Measurements from ENCODE around the gene NPAS1. TPM values are rescaled to one million over a fixed set of nuclear protein-coding genes. Genes with fewer than 3 reads are reported as not detected.

Gene NPAS1
- total and polyA plus RNA-seq, 2 experiments from 2014 or later = 0.23 to 4.5 TPM

DNA sequence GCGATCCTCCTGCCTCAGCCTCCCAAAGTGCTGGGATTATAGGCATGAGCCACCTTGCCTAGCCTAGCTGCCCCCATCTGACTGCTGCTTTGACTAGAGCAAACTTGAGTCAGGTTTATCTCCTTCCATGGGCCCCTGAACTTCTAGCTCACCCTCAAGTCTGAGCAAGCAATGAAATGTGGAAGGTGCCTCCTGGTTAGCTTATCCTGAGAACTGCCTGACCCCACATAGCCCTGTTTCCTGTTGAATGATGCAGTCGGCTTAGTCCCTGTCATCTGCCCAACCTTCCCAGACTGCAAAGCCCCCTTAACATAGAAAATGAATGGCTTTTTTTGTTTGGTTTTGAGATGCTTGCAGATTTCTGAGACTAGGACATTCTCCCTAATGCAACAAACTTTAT, 37.7 kb downstream of the NPAS1 start:
- WGBS (ENCODE audit: low lambda C conversion rate, missing lambda C conversion rate) = 48% methylated on average over 2 of the region's 2 CpGs
- Histone ChIP-seq H3K79me2 (no peaks in the 10 kb centered on the region), H3K27ac (peak overlapping the region; percentile 78), H3K4me3 (no peak overlapping the region), H3K9me2 (replicated peaks; ENCODE audit: insufficient read depth) (no peaks in the 10 kb centered on the region), H2AFZ (no peak overlapping the region), H3K4me1 (ENCODE audit: insufficient read depth) (peaks cover 26% of the 10 kb centered on the region), H3K4me2 (peak overlapping the region; percentile 46), H4K20me1 (ENCODE audit: insufficient read depth, poor library complexity, severe bottlenecking) (no peaks in the 10 kb centered on the region), H3K36me3 (replicated peaks; ENCODE audit: insufficient read depth, low read depth) (no peaks in the 10 kb centered on the region), H3K27me3 (no peaks in the 10 kb centered on the region), H3K9me3 (ENCODE audit: low read depth) (no peaks in the 10 kb centered on the region)
- TF ChIP-seq EZH2phosphoT487 (IDR thresholded peaks at IDR 0.05; ENCODE audit: low read depth, severe bottlenecking, unreplicated experiment) (no peak), EZH2 (IDR thresholded peaks at IDR 0.05; ENCODE audit: borderline replicate concordance) (no peak)
- TF ChIP-seq, protein P1, sequence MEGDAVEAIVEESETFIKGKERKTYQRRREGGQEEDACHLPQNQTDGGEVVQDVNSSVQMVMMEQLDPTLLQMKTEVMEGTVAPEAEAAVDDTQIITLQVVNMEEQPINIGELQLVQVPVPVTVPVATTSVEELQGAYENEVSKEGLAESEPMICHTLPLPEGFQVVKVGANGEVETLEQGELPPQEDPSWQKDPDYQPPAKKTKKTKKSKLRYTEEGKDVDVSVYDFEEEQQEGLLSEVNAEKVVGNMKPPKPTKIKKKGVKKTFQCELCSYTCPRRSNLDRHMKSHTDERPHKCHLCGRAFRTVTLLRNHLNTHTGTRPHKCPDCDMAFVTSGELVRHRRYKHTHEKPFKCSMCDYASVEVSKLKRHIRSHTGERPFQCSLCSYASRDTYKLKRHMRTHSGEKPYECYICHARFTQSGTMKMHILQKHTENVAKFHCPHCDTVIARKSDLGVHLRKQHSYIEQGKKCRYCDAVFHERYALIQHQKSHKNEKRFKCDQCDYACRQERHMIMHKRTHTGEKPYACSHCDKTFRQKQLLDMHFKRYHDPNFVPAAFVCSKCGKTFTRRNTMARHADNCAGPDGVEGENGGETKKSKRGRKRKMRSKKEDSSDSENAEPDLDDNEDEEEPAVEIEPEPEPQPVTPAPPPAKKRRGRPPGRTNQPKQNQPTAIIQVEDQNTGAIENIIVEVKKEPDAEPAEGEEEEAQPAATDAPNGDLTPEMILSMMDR (IDR thresholded peaks at IDR 0.05; ENCODE audit: poor library complexity) = no peak
- peak; percentile 39 for DNase-seq (ENCODE audit: low spot score)

DNA sequence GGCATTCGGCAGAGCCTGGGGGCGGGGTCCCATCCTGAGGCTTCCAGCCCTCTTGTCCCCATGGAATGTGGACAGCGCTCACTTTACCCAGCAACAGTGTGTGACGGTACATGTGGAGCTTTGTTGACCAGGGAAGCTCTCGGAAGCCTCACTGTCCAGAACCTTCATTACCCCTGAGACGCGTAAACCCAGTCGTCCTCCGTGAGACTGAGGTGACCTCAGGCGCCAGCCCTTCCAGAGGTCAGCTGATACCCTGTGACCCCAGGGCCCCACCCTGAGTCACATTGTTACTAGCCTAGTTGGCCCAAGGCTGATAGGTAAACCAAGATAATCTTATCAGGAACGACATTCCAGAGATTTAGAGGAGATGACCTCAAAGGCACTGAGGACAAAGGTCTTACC, 39.0 kb downstream of the NPAS1 start:
- H2AFZ ChIP-seq = no peak overlapping the region
- no peaks in the 10 kb centered on the region for H4K20me1 ChIP-seq (ENCODE audit: insufficient read depth, poor library complexity, severe bottlenecking)
- H3K9me2 ChIP-seq (replicated peaks; ENCODE audit: insufficient read depth) = no peaks in the 10 kb centered on the region
- H3K27ac ChIP-seq = peak overlapping the region; percentile 78
- H3K4me1 ChIP-seq (ENCODE audit: insufficient read depth) = peaks cover 26% of the 10 kb centered on the region
- H3K4me3 ChIP-seq = no peak overlapping the region
- no peaks in the 10 kb centered on the region for H3K36me3 ChIP-seq (replicated peaks; ENCODE audit: insufficient read depth, low read depth)
- H3K4me2 ChIP-seq = peak overlapping the region; percentile 63
- H3K79me2 ChIP-seq = no peaks in the 10 kb centered on the region
- no peaks in the 10 kb centered on the region for H3K27me3 ChIP-seq
- no peaks in the 10 kb centered on the region for H3K9me3 ChIP-seq (ENCODE audit: low read depth)
- TF ChIP-seq EZH2 (IDR thresholded peaks at IDR 0.05; ENCODE audit: borderline replicate concordance) = no peak
- TF ChIP-seq, protein P1 (IDR thresholded peaks at IDR 0.05; ENCODE audit: poor library complexity) = no peak
- no peak for TF ChIP-seq EZH2phosphoT487 (IDR thresholded peaks at IDR 0.05; ENCODE audit: low read depth, severe bottlenecking, unreplicated experiment)
- DNase-seq (ENCODE audit: low spot score) = peak; percentile 71
- 34% methylated on average over 11 of the region's 11 CpGs for WGBS (ENCODE audit: low lambda C conversion rate, missing lambda C conversion rate)

DNA sequence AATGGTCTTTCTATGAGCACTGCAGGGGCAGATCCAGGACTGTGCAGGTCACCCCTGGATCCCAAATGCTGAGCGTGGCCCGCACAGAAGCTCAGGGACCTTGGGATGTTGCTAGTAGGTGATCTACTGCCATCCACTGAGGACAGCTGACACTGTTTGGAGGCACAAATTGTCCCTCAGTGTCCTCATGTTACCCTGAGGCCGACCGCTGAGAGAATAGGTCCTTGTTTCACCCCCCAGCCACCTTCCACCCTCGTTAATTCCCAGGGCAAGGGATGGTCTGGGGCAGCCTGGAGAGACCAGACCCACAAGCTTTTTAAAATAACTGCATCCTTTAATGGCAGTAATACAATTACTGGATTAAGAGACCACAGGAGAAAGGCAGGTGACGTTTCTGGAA, 44.2 kb downstream of the NPAS1 start:
- Histone ChIP-seq H3K9me3 (ENCODE audit: low read depth) (no peaks in the 10 kb centered on the region), H3K27ac (no peak overlapping the region), H3K4me3 (no peak overlapping the region), H4K20me1 (ENCODE audit: insufficient read depth, poor library complexity, severe bottlenecking) (no peaks in the 10 kb centered on the region), H2AFZ (no peak overlapping the region), H3K4me2 (no peak overlapping the region), H3K9me2 (replicated peaks; ENCODE audit: insufficient read depth) (no peaks in the 10 kb centered on the region), H3K36me3 (replicated peaks; ENCODE audit: insufficient read depth, low read depth) (no peaks in the 10 kb centered on the region), H3K4me1 (ENCODE audit: insufficient read depth) (no peaks in the 10 kb centered on the region), H3K79me2 (no peaks in the 10 kb centered on the region), H3K27me3 (no peaks in the 10 kb centered on the region)
- TF ChIP-seq EZH2phosphoT487 (IDR thresholded peaks at IDR 0.05; ENCODE audit: low read depth, severe bottlenecking, unreplicated experiment) (no peak), EZH2 (IDR thresholded peaks at IDR 0.05; ENCODE audit: borderline replicate concordance) (no peak)
- TF ChIP-seq, protein P1 (IDR thresholded peaks at IDR 0.05; ENCODE audit: poor library complexity) = no peak
- no peak for DNase-seq (ENCODE audit: low spot score)
- WGBS (ENCODE audit: low lambda C conversion rate, missing lambda C conversion rate) = 81% methylated on average over 6 of the region's 6 CpGs

DNA sequence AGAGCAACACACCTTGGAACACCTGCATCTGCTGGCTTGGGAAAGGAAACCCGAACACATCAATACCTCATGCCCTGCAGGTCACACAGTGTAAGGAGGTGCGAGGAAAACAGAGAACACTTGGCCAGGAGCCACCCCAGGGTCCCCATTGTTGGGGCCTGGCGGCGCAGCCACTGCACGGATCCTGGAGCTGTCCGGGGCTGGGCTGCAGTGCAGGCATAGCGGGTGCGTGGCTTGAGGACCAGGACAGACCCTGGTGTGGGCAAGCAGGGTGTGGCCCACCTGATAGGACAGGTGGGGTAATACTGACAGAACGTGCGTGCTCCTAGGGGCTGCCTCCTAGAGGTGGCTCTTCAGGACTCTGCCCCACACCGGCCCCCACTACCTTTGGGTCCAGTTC, 45.6 kb downstream of the NPAS1 start:
- Histone ChIP-seq H2AFZ (no peak overlapping the region), H3K27ac (no peak overlapping the region), H3K36me3 (replicated peaks; ENCODE audit: insufficient read depth, low read depth) (no peaks in the 10 kb centered on the region), H3K27me3 (no peaks in the 10 kb centered on the region), H4K20me1 (ENCODE audit: insufficient read depth, poor library complexity, severe bottlenecking) (no peaks in the 10 kb centered on the region), H3K4me2 (no peak overlapping the region), H3K4me1 (ENCODE audit: insufficient read depth) (no peaks in the 10 kb centered on the region), H3K79me2 (no peaks in the 10 kb centered on the region), H3K9me2 (replicated peaks; ENCODE audit: insufficient read depth) (no peaks in the 10 kb centered on the region), H3K9me3 (ENCODE audit: low read depth) (no peaks in the 10 kb centered on the region), H3K4me3 (no peak overlapping the region)
- no peak for DNase-seq (ENCODE audit: low spot score)
- WGBS (ENCODE audit: low lambda C conversion rate, missing lambda C conversion rate) = 94% methylated on average over 11 of the region's 11 CpGs
- TF ChIP-seq, protein P1 (IDR thresholded peaks at IDR 0.05; ENCODE audit: poor library complexity) = no peak
- TF ChIP-seq EZH2 (IDR thresholded peaks at IDR 0.05; ENCODE audit: borderline replicate concordance) (no peak), EZH2phosphoT487 (IDR thresholded peaks at IDR 0.05; ENCODE audit: low read depth, severe bottlenecking, unreplicated experiment) (no peak)
